Nephron (organoid): ENCODE measurements around the gene FCRL5.

Experiments used
- H3K27ac Mint-ChIP-seq, 3 experiments: 2 replicates each; pipeline ENCODE4 v1.8.0; 2020; ENCODE audit warnings: mixed read lengths in 3 of 3, mild to moderate bottlenecking in 2 of 3, moderate library complexity in 1 of 3
- H3K27me3 Mint-ChIP-seq: 2 replicates; pipeline ENCODE4 v1.8.0; 2021; ENCODE audit warnings: low read depth, mild to moderate bottlenecking, moderate library complexity, mixed read lengths
- H3K36me3 Mint-ChIP-seq: 2 replicates; pipeline ENCODE4 v1.8.0; 2020; ENCODE audit warnings: low read depth, mixed read lengths
- H3K4me1 Mint-ChIP-seq: 2 replicates; pipeline ENCODE4 v1.8.0; 2020; ENCODE audit warnings: mixed read lengths
- H3K4me3 Mint-ChIP-seq, 3 experiments: 2 replicates each; pipeline ENCODE4 v1.8.0; 2020; ENCODE audit warnings: mild to moderate bottlenecking in 3 of 3, mixed read lengths in 3 of 3, moderate library complexity in 2 of 3
- H3K9me3 Mint-ChIP-seq: 2 replicates; pipeline ENCODE4 v1.8.0; 2020; ENCODE audit warnings: mixed read lengths
- CTCF ChIP-seq, 3 experiments: fragments of 200-600 bp; sonication (generic); IDR thresholded peaks; one replicate each; pipeline ENCODE4 v1.5.0; 2021; ENCODE audit warnings: antibody characterized with exemption in 3 of 3; ENCODE audit not compliant: unreplicated experiment in 3 of 3

The FCRL5 gene

DNA sequence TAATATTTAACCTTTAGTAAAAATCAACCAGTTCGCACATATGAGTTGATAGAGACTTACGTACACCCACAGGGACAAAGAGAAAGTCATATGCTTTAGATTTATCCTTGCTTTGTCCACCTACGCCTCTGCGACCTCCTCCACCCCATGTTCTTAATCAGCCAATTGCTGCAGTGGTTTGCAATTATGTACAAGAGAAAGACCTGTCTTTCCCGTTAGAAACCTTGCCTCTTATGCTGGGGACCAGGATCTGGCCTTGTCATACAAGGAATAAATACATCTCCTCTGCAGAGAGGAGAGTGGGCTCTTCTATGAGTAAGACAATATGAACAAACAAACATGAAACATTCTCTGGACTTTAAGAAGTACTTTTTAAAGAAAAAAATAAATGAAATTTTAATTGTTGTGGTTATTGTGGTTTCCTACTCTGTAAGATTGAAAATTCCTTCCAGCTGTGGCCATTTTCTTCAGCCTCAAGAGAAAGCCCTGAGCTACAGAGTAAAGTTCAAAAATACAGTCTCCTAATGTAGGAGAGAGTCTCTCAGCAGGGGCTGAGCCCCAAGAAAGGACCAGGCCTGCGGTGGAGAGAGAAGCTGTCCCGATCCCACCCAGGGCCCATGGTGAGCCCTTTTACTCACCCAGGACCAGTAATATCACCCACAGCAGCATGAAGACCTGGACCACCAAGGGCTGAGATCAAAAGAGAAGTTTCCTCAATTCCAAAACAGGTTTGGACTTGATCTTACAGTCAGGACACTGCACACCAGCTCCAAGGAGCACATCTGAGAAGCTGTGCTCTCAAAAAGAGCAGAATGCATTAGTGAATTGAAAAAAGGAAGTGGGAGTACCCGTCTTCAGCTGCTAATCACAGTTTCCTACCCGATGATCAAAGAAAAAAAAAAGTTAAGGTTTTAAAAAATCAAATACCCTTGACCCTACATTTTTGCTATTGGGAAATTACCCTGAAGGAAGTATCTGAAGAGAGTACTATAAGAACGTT, at the start of gene FCRL5:
Gene FCRL5, minus strand, starts transcription at position 822 of the 1,000 bp plus-strand sequence. Its CDS starts 153 bp downstream, at position 669.
- TF ChIP-seq CTCF (IDR thresholded peaks at IDR 0.05; ENCODE audit: unreplicated experiment in 3 of 3) = no peak
- Mint-ChIP-seq H3K4me1 (no peaks in the 10 kb centered on the region), H3K4me3 (no peak within 1 kb of the TSS), H3K27me3 (peaks cover 3% of the 10 kb centered on the region), H3K36me3 (no peaks in the 10 kb centered on the region), H3K27ac (no peak within 1 kb of the TSS), H3K9me3 (no peaks in the 10 kb centered on the region)

- no peak overlapping the region for H3K4me3 Mint-ChIP-seq
- no peaks in the 10 kb centered on the region for H3K36me3 Mint-ChIP-seq
- H3K4me1 Mint-ChIP-seq = no peaks in the 10 kb centered on the region
- no peak for TF ChIP-seq CTCF (IDR thresholded peaks at IDR 0.05; ENCODE audit: unreplicated experiment in 3 of 3)
- H3K9me3 Mint-ChIP-seq = no peaks in the 10 kb centered on the region
- H3K27me3 Mint-ChIP-seq = peaks cover 3% of the 10 kb centered on the region
- no peak overlapping the region for H3K27ac Mint-ChIP-seq
These were observed 47.9 kb upstream of the FCRL5 start for GRCh38 chr1:157600236-157600635.

GRCh38 chr1:157597959-157598667, 45.8 kb upstream of the FCRL5 start, which contains the start of gene FCRL4:
TSS of gene FCRL4 (minus strand) at chr1:157598085. CDS start at chr1:157597944, 141 bp downstream.
- Mint-ChIP-seq H3K27me3 (peaks cover 7% of the 10 kb centered on the region), H3K4me1 (no peaks in the 10 kb centered on the region), H3K4me3 (no peak within 1 kb of the TSS), H3K36me3 (no peaks in the 10 kb centered on the region), H3K9me3 (no peaks in the 10 kb centered on the region), H3K27ac (no peak within 1 kb of the TSS)
- TF ChIP-seq CTCF (IDR thresholded peaks at IDR 0.05; ENCODE audit: unreplicated experiment in 3 of 3) = no peak

- no peak overlapping the region for H3K4me3 Mint-ChIP-seq
- no peaks in the 10 kb centered on the region for H3K9me3 Mint-ChIP-seq
- H3K27me3 Mint-ChIP-seq = peaks cover 7% of the 10 kb centered on the region
- H3K4me1 Mint-ChIP-seq = no peaks in the 10 kb centered on the region
- no peaks in the 10 kb centered on the region for H3K36me3 Mint-ChIP-seq
- no peak for TF ChIP-seq CTCF (IDR thresholded peaks at IDR 0.05; ENCODE audit: unreplicated experiment in 3 of 3)
- H3K27ac Mint-ChIP-seq = no peak overlapping the region
These were observed 44.1 kb upstream of the FCRL5 start for GRCh38 chr1:157596384-157596783.

DNA sequence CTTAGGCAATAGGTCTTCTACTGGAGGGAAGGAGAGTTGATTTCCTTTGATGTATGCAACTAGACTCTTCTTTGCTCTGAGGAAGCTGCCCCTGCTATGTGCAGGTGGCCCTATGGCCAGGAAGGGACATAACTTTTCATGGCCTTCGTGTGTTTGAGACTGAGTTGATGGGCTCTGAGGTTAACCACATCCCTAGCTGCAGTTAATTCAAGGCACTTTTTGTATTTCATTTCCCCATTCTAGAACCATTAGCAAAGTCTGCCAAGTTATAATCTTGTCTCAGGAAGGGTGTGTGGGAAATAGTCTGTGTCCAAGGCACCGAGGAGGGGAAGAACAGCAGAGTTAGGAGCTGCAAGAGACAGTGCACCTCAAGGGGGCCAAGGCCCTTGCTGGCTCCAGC, 43.0 kb upstream of the FCRL5 start:
- Mint-ChIP-seq H3K4me1 (no peaks in the 10 kb centered on the region), H3K27ac (no peak overlapping the region), H3K27me3 (peaks cover 7% of the 10 kb centered on the region), H3K9me3 (no peaks in the 10 kb centered on the region), H3K36me3 (no peaks in the 10 kb centered on the region), H3K4me3 (no peak overlapping the region)
- no peak for TF ChIP-seq CTCF (IDR thresholded peaks at IDR 0.05; ENCODE audit: unreplicated experiment in 3 of 3)
